Endothelial cell of umbilical vein (primary cell): Measurements from ENCODE around the gene IL9. TPM values are rescaled to one million over a fixed set of nuclear protein-coding genes. Genes with fewer than 3 reads are reported as not detected.

Experiments used
- BruUV-seq: library from RNA; stranded (reverse); fragments of 400-500 nt; replicated peaks from 2 replicates; lab custom pipeline; 2021; lab: Mats Ljungman, UMichigan
- CTCF ChIA-PET: fragments of 300-600, 350-600 bp; sonication (Branson Sonifier 250); formaldehyde crosslinking; loops from one replicate; lab custom pipeline; 2021; ENCODE audit warnings: antibody characterized with exemption, inconsistent platforms; lab: Charles Lee
- POLR2A ChIA-PET: fragments of 300-600, 350-600 bp; sonication (Branson Sonifier 250); formaldehyde crosslinking; loops from one replicate; lab custom pipeline; 2021; ENCODE audit warnings: antibody characterized with exemption, inconsistent platforms; lab: Charles Lee
- DNase-seq: peaks from one replicate; pipeline ENCODE4 v3.0.0-alpha.2; 2011; ENCODE audit warnings: low read depth, low spot score
- FAIRE-seq: peaks from 2 replicates; lab custom pipeline; 2011; peaks lifted over from hg19 to GRCh38; lab: Jason Lieb, UNC
- H2AFZ ChIP-seq: 2 replicates; pipeline ENCODE4 v1.6.0; 2012; ENCODE audit warnings: low read depth, low read length, control low read depth, inconsistent platforms
- H3K27ac ChIP-seq: 2 replicates; pipeline ENCODE4 v1.5.1; 2011; ENCODE audit warnings: low read depth, mild to moderate bottlenecking, control low read depth, low read length, moderate library complexity; ENCODE audit not compliant: insufficient read depth
- H3K27me3 ChIP-seq, 2 experiments: 2 replicates each; pipeline versions ENCODE4 v1.6.0 to v1.6.1; 2011; ENCODE audit warnings: low read length in 2 of 2, mixed read lengths in 1 of 2; ENCODE audit not compliant: control insufficient read depth in 2 of 2, insufficient read depth in 2 of 2
- H3K36me3 ChIP-seq, 2 experiments: 2 replicates in 1 of 2; 3 replicates in 1 of 2; pipeline ENCODE4 v1.5.1; 2011; ENCODE audit warnings: low read length in 2 of 2, mild to moderate bottlenecking in 1 of 2, moderate library complexity in 1 of 2; ENCODE audit not compliant: control insufficient read depth in 2 of 2, insufficient read depth in 2 of 2; ENCODE audit errors: extremely low read depth in 1 of 2
- H3K4me1 ChIP-seq: 3 replicates; pipeline ENCODE4 v1.5.1; 2011; ENCODE audit warnings: mild to moderate bottlenecking, low read length; ENCODE audit not compliant: control insufficient read depth, insufficient read depth; ENCODE audit errors: extremely low read depth
- H3K4me2 ChIP-seq: 2 replicates; pipeline ENCODE4 v1.6.1; 2011; ENCODE audit warnings: low read length, control low read depth, mixed read lengths; ENCODE audit not compliant: insufficient read depth
- H3K4me3 ChIP-seq, 3 experiments: fragments of 200-600 bp in 1 of 3; sonication (generic), shearing (Covaris generic) in 1 of 3; replicated peaks in 1 of 3; 2 replicates each; pipeline ENCODE4 v1.5.1; 2011 to 2016; ENCODE audit warnings: control low read depth in 3 of 3, low read length in 3 of 3, mild to moderate bottlenecking in 2 of 3, inconsistent platforms in 1 of 3, low read depth in 1 of 3, moderate library complexity in 1 of 3; ENCODE audit not compliant: insufficient read depth in 1 of 3
- H3K79me2 ChIP-seq: 2 replicates; pipeline ENCODE4 v1.6.0; 2012; ENCODE audit warnings: low read length, inconsistent platforms; ENCODE audit not compliant: control insufficient read depth, insufficient read depth
- H3K9ac ChIP-seq: replicated peaks from 2 replicates; pipeline ENCODE3; 2011; ENCODE audit warnings: low read length, control low read depth; ENCODE audit not compliant: insufficient read depth; ENCODE audit errors: extremely low read depth
- H3K9me1 ChIP-seq: replicated peaks from 3 replicates; pipeline ENCODE4 v1.6.0; 2011; ENCODE audit warnings: mild to moderate bottlenecking, low read length; ENCODE audit not compliant: control insufficient read depth, insufficient read depth; ENCODE audit errors: extremely low read depth
- H3K9me3 ChIP-seq: replicated peaks from 2 replicates; pipeline ENCODE4 v1.5.1; 2012; ENCODE audit warnings: low read length, inconsistent platforms; ENCODE audit not compliant: control insufficient read depth, insufficient read depth
- H4K20me1 ChIP-seq: replicated peaks from 2 replicates; pipeline ENCODE3; 2011; ENCODE audit warnings: mild to moderate bottlenecking, low read length; ENCODE audit not compliant: control insufficient read depth, insufficient read depth; ENCODE audit errors: extremely low read depth
- EZH2 ChIP-seq: IDR thresholded peaks from 2 replicates; pipeline ENCODE4 v1.6.1; 2012; ENCODE audit warnings: borderline replicate concordance, low read depth, mild to moderate bottlenecking, moderate library complexity, low read length, inconsistent platforms; ENCODE audit not compliant: severe bottlenecking
- FOS ChIP-seq: IDR thresholded peaks from 2 replicates; pipeline ENCODE4 v1.6.1; 2011; ENCODE audit warnings: mild to moderate bottlenecking, low read length, moderate library complexity, borderline replicate concordance; ENCODE audit not compliant: insufficient read depth
- GATA2 ChIP-seq: IDR thresholded peaks from 2 replicates; pipeline ENCODE4 v1.7.0; 2011; ENCODE audit warnings: low read depth, mild to moderate bottlenecking, moderate library complexity, mixed read lengths, low read length; ENCODE audit not compliant: insufficient read length, insufficient read depth
- MAX ChIP-seq: IDR thresholded peaks from 2 replicates; pipeline ENCODE4 v1.6.1; 2011; ENCODE audit not compliant: insufficient read depth, insufficient read length
- MYC ChIP-seq: IDR thresholded peaks from one replicate; pipeline ENCODE4 v1.6.1; 2011; ENCODE audit warnings: mild to moderate bottlenecking, low read depth, low read length
- POLR2AphosphoS5 ChIP-seq: IDR thresholded peaks from 2 replicates; pipeline ENCODE4 v1.6.1; 2012; ENCODE audit warnings: low read depth, mild to moderate bottlenecking, control low read depth, low read length, moderate library complexity; ENCODE audit not compliant: insufficient read depth
- dilution Hi-C: fragments of 300-500 bp; cut with MboI; formaldehyde crosslinking; loops from one replicate; pipeline ENCODE4 v1.15.0; 2019; ENCODE audit warnings: low sequenced_read_pairs; ENCODE audit not compliant: extremely low pct_ligation_motif_present
- intact Hi-C: fragments of 100-400 bp; cut with micrococcal nuclease; formaldehyde crosslinking; loops from one replicate; pipeline ENCODE4 v1.10.0; 2022
- polyA plus RNA-seq, 4 experiments: library from polyadenylated mRNA; depleted of rRNA in 3 of 4; stranded (reverse) in 3 of 4; unstranded in 1 of 4; fragments of >200 nt; gene quantifications; 2 replicates each; pipeline versions ENCODE4 v1.2.1 to v1.2.3, GENCODE V29; 2011 to 2012; ENCODE audit warnings: missing spikeins in 1 of 4
- total RNA-seq: library from RNA; stranded (reverse); gene quantifications from 2 replicates; pipeline ENCODE4 v1.2.3, GENCODE V29; 2021

Gene IL9
- total and polyA plus RNA-seq, 2 donors (not counting 3 experiments of a cell fraction or from before 2014, with no cell fraction given), result not detected

GRCh38 chr5:135887881-135888614 lies 7.6 kb downstream of the IL9 start:
- H3K4me2 ChIP-seq, result no peak overlapping the region
- dilution Hi-C loops (no loop called here), intact Hi-C loops (loop anchor here (1.0 to 5.0 kb wide), 6 partner anchors 57 to 324 kb away; no protein-coding TSS in a partner anchor)
- TF ChIP-seq GATA2 (no peak), POLR2AphosphoS5 (no peak), MAX (no peak), EZH2 (no peak), MYC (no peak), FOS (no peak)
- no peak overlapping the region for H3K27ac ChIP-seq
- H3K79me2 ChIP-seq, result no peaks in the 10 kb centered on the region
- no peaks in the 10 kb centered on the region for H3K9me1 ChIP-seq
- no peak overlapping the region for H3K4me3 ChIP-seq
- DNase-seq, result no peak
- no peaks in the 10 kb centered on the region for H3K4me1 ChIP-seq
- no peak overlapping the region for H3K9ac ChIP-seq
- no peak for FAIRE-seq
- ChIA-PET CTCF (interaction anchor here (1.2 to 5.4 kb wide), 4 partner anchors 65 to 325 kb away, joined by 3 to 52 read pairs (median 18); no protein-coding TSS in a partner anchor), POLR2A (no interaction called here)
- H3K36me3 ChIP-seq, result no peaks in the 10 kb centered on the region
- H2AFZ ChIP-seq, result no peak overlapping the region
- peaks cover 0 to 3% of the 10 kb centered on the region in 2 experiments for H3K27me3 ChIP-seq
- H4K20me1 ChIP-seq, result no peaks in the 10 kb centered on the region
- BruUV-seq, result no TSS peak
- H3K9me3 ChIP-seq, result no peaks in the 10 kb centered on the region
